GM19438 (cell line): Measurements from ENCODE around the gene SLC28A1.

ENCODE experiments used
- ATAC-seq: cut with Tn5 transposase; IDR thresholded peaks from one replicate; pipeline ENCODE4 v1.9.1; 2021; ENCODE audit warnings: low read depth; ENCODE audit not compliant: unreplicated experiment

The SLC28A1 gene

GRCh38 chr15:84934942-84935729 is 50.7 kb downstream of the SLC28A1 start:
- ATAC-seq, result no peak

GRCh38 chr15:84937144-84937543 is 52.7 kb downstream of the SLC28A1 start:
- ATAC-seq, result no peak

GRCh38 chr15:84938726-84939125 is 54.3 kb downstream of the SLC28A1 start:
- ATAC-seq, result no peak

GRCh38 chr15:84940399-84940798 is 55.9 kb downstream of the SLC28A1 start:
- ATAC-seq, result no peak

- no peak for ATAC-seq
Measured at GRCh38 chr15:84942456-84942855, 58.0 kb downstream of the SLC28A1 start.

GRCh38 chr15:84944311-84944710 is 59.8 kb downstream of the SLC28A1 start:
- ATAC-seq, result no peak

GRCh38 chr15:84944861-84945260 is 60.4 kb downstream of the SLC28A1 start:
- no peak for ATAC-seq

- ATAC-seq, result no peak
Measured at GRCh38 chr15:84946772-84947489, 62.5 kb downstream of the SLC28A1 start.

GRCh38 chr15:84947947-84948830 is 63.7 kb downstream of the SLC28A1 start:
- no peak for ATAC-seq

- no peak for ATAC-seq
Measured at GRCh38 chr15:84949043-84949442, 64.6 kb downstream of the SLC28A1 start.

- no peak for ATAC-seq
Measured at GRCh38 chr15:84949845-84950569, 65.5 kb downstream of the SLC28A1 start.

GRCh38 chr15:84950570-84951111 is 66.2 kb downstream of the SLC28A1 start:
- no peak for ATAC-seq

- ATAC-seq, result no peak
Measured at GRCh38 chr15:84951736-84952135, 67.3 kb downstream of the SLC28A1 start.

- ATAC-seq, result no peak
Measured at GRCh38 chr15:84953136-84953535, 68.7 kb downstream of the SLC28A1 start.

GRCh38 chr15:84953726-84954125 is 69.3 kb downstream of the SLC28A1 start:
- ATAC-seq, result no peak

GRCh38 chr15:84955089-84955848 is 70.8 kb downstream of the SLC28A1 start:
- no peak for ATAC-seq

GRCh38 chr15:84956199-84956598 is 71.7 kb downstream of the SLC28A1 start:
- no peak for ATAC-seq

- no peak for ATAC-seq
Measured at GRCh38 chr15:84960391-84961113, 76.1 kb downstream of the SLC28A1 start.

GRCh38 chr15:84961114-84961452 is 76.6 kb downstream of the SLC28A1 start:
- ATAC-seq, result no peak
